ENCODE results near the gene NCK2.
"Not testable (repeated sequence)": the region's sequence is repeated elsewhere in the genome, so short reads cannot be mapped to it uniquely, and the experiment has no call there.

The NCK2 gene

GRCh38 chr2:105754011-105754410, 9.3 kb downstream of the NCK2 start:
- Histone ChIP-seq H3K27me3 (ENCODE audit: control insufficient read depth, low read length) (no peaks in the 10 kb centered on the region), H4K20me1 (ENCODE audit: control insufficient read depth, insufficient read depth, low read depth, low read length) (peaks cover 6% of the 10 kb centered on the region; the same call in 1 of the 2 replicates), H3K4me3 (ENCODE audit: low read length) (peak overlapping the region; percentile 47; the same call in 1 of the 2 replicates), H3K79me2 (ENCODE audit: control insufficient read depth, low read length) (peaks cover 85% of the 10 kb centered on the region), H3K36me3 (ENCODE audit: control insufficient read depth, low read length) (peaks cover 3% of the 10 kb centered on the region; the same call in 1 of the 2 replicates), H3K9me2 (replicated peaks; ENCODE audit: control insufficient read depth, low read length) (no peaks in the 10 kb centered on the region), H3K27ac (ENCODE audit: low read depth, low read length) (no peak overlapping the region), H3F3A (ENCODE audit: control insufficient read depth, insufficient read depth) (no peaks in the 10 kb centered on the region), H3K4me2 (ENCODE audit: low read length) (peak overlapping the region; percentile 57), H3K9me3 (ENCODE audit: control insufficient read depth, insufficient read depth, low read length) (no peaks in the 10 kb centered on the region), H3K4me1 (ENCODE audit: control insufficient read depth, low read length) (peaks cover 39% of the 10 kb centered on the region)
- TF ChIP-seq EZH2phosphoT487 (IDR thresholded peaks at IDR 0.05; ENCODE audit: borderline replicate concordance, low read length) (no peak), CTCF (IDR thresholded peaks at IDR 0.05; ENCODE audit: low read depth, low read length, poor library complexity, severe bottlenecking) (no peak)

- no peak for TF ChIP-seq EZH2phosphoT487 (IDR thresholded peaks at IDR 0.05; ENCODE audit: borderline replicate concordance, low read length)
- peaks cover 6% of the 10 kb centered on the region; the same call in 1 of the 2 replicates for H4K20me1 ChIP-seq (ENCODE audit: control insufficient read depth, insufficient read depth, low read depth, low read length)
- H3K4me2 ChIP-seq (ENCODE audit: low read length) = peak overlapping the region; percentile 57
- H3K9me2 ChIP-seq (replicated peaks; ENCODE audit: control insufficient read depth, low read length) = no peaks in the 10 kb centered on the region
- no peaks in the 10 kb centered on the region for H3K27me3 ChIP-seq (ENCODE audit: control insufficient read depth, low read length)
- H3K36me3 ChIP-seq (ENCODE audit: control insufficient read depth, low read length) = peaks cover 3% of the 10 kb centered on the region; the same call in 1 of the 2 replicates
- no peaks in the 10 kb centered on the region for H3K9me3 ChIP-seq (ENCODE audit: control insufficient read depth, insufficient read depth, low read length)
- H3K4me1 ChIP-seq (ENCODE audit: control insufficient read depth, low read length) = peaks cover 39% of the 10 kb centered on the region
- no peaks in the 10 kb centered on the region for H3F3A ChIP-seq (ENCODE audit: control insufficient read depth, insufficient read depth)
- H3K27ac ChIP-seq (ENCODE audit: low read depth, low read length) = no peak overlapping the region
- peak overlapping the region; percentile 47 for H3K4me3 ChIP-seq (ENCODE audit: low read length)
- peaks cover 84% of the 10 kb centered on the region for H3K79me2 ChIP-seq (ENCODE audit: control insufficient read depth, low read length)
These were observed 10.3 kb downstream of the NCK2 start for GRCh38 chr2:105754994-105755393.

GRCh38 chr2:105755895-105756294, 11.2 kb downstream of the NCK2 start:
- Histone ChIP-seq H3K27ac (ENCODE audit: low read depth, low read length) (0 out of 2 replicates have a peak overlapping the region, but pooled peaks have one; percentile 13), H3F3A (ENCODE audit: control insufficient read depth, insufficient read depth) (no peaks in the 10 kb centered on the region), H3K9me3 (ENCODE audit: control insufficient read depth, insufficient read depth, low read length) (no peaks in the 10 kb centered on the region), H3K27me3 (ENCODE audit: control insufficient read depth, low read length) (no peaks in the 10 kb centered on the region), H4K20me1 (ENCODE audit: control insufficient read depth, insufficient read depth, low read depth, low read length) (peaks cover 6% of the 10 kb centered on the region; the same call in 1 of the 2 replicates), H3K4me3 (ENCODE audit: low read length) (peak overlapping the region; percentile 47), H3K4me1 (ENCODE audit: control insufficient read depth, low read length) (peaks cover 39% of the 10 kb centered on the region), H3K79me2 (ENCODE audit: control insufficient read depth, low read length) (peaks cover 84% of the 10 kb centered on the region), H3K9me2 (replicated peaks; ENCODE audit: control insufficient read depth, low read length) (no peaks in the 10 kb centered on the region), H3K36me3 (ENCODE audit: control insufficient read depth, low read length) (peaks cover 3% of the 10 kb centered on the region; the same call in 1 of the 2 replicates), H3K4me2 (ENCODE audit: low read length) (peak overlapping the region; percentile 57)
- no peak for TF ChIP-seq CTCF (IDR thresholded peaks at IDR 0.05; ENCODE audit: low read depth, low read length, poor library complexity, severe bottlenecking)
- no peak for TF ChIP-seq EZH2phosphoT487 (IDR thresholded peaks at IDR 0.05; ENCODE audit: borderline replicate concordance, low read length)

- H3K36me3 ChIP-seq (ENCODE audit: control insufficient read depth, low read length) = peaks cover 3% of the 10 kb centered on the region; the same call in 1 of the 2 replicates
- H3K4me3 ChIP-seq (ENCODE audit: low read length) = no peak overlapping the region
- no peaks in the 10 kb centered on the region for H3K9me3 ChIP-seq (ENCODE audit: control insufficient read depth, insufficient read depth, low read length)
- TF ChIP-seq CTCF (IDR thresholded peaks at IDR 0.05; ENCODE audit: low read depth, low read length, poor library complexity, severe bottlenecking) = no peak
- TF ChIP-seq EZH2phosphoT487 (IDR thresholded peaks at IDR 0.05; ENCODE audit: borderline replicate concordance, low read length) = no peak
- no peaks in the 10 kb centered on the region for H3K9me2 ChIP-seq (replicated peaks; ENCODE audit: control insufficient read depth, low read length)
- H3K27me3 ChIP-seq (ENCODE audit: control insufficient read depth, low read length) = no peaks in the 10 kb centered on the region
- H4K20me1 ChIP-seq (ENCODE audit: control insufficient read depth, insufficient read depth, low read depth, low read length) = peaks cover 6% of the 10 kb centered on the region; the same call in 1 of the 2 replicates
- H3K4me1 ChIP-seq (ENCODE audit: control insufficient read depth, low read length) = peaks cover 39% of the 10 kb centered on the region
- H3K4me2 ChIP-seq (ENCODE audit: low read length) = no peak overlapping the region
- no peak overlapping the region for H3K27ac ChIP-seq (ENCODE audit: low read depth, low read length)
- no peaks in the 10 kb centered on the region for H3F3A ChIP-seq (ENCODE audit: control insufficient read depth, insufficient read depth)
- peaks cover 82% of the 10 kb centered on the region for H3K79me2 ChIP-seq (ENCODE audit: control insufficient read depth, low read length)
These were observed 11.7 kb downstream of the NCK2 start for GRCh38 chr2:105756435-105756834.

- H3K27ac ChIP-seq (ENCODE audit: low read depth, low read length); H3K9me2 ChIP-seq (replicated peaks; ENCODE audit: control insufficient read depth, low read length); H3K9me3 ChIP-seq (ENCODE audit: control insufficient read depth, insufficient read depth, low read length); H3K36me3 ChIP-seq (ENCODE audit: control insufficient read depth, low read length); H3K4me2 ChIP-seq (ENCODE audit: low read length); H3F3A ChIP-seq (ENCODE audit: control insufficient read depth, insufficient read depth); H4K20me1 ChIP-seq (ENCODE audit: control insufficient read depth, insufficient read depth, low read depth, low read length); H3K27me3 ChIP-seq (ENCODE audit: control insufficient read depth, low read length); H3K4me3 ChIP-seq (ENCODE audit: low read length): not testable (repeated sequence)
- peaks cover 83% of the 10 kb centered on the region for H3K79me2 ChIP-seq (ENCODE audit: control insufficient read depth, low read length)
- H3K4me1 ChIP-seq (ENCODE audit: control insufficient read depth, low read length) = peaks cover 39% of the 10 kb centered on the region
These were observed 12.2 kb downstream of the NCK2 start for GRCh38 chr2:105756865-105757264.

Measured in DOHH2 (cell line).